ENCODE results near the gene SMIM14.

Gene SMIM14

DNA sequence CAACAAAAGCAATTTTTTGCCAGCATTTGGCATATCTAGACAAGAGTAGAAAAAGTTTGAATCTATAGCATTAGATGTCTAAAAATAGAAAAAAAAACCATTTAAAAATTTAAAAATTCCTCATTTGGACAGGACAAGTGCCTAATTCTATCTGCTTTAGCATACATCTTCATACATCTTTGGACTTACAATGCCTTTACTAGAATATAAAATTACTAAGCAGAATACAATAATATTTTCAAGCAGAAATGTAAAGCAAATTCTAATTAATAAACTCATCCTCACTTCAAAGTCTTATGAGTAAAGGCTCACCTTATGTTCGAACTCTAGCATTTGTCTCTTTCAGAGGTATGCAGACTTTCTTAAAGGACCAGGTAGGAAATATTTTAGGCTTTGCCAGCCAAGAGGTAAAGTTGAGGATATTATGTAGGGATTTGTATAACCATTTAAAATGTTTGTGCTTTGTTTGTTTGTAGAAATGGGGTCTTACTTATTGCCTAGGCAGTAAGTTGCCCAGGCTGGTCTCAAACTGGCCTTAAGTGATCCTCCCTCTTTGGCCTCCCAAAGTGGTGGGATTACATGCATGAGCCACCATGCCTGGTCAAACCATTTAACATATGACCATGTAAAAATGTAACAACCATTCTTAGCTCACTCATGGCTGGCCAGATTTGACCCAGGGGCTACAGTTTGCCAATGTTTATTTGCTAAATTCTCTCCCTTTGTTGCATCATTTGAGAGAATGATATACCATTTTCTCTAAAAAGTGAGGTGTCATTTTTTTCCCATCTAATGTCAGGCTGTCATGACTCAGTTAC is 140.5 kb downstream of the SMIM14 start:
- H3K27me3 Mint-ChIP-seq (ENCODE audit: low read depth), result no peaks in the 10 kb centered on the region
- no peaks in the 10 kb centered on the region for H3K4me1 Mint-ChIP-seq (ENCODE audit: low read depth)
- H3K4me3 Mint-ChIP-seq, result no peak overlapping the region
- H3K36me3 Mint-ChIP-seq (ENCODE audit: low read depth), result peaks cover 5% of the 10 kb centered on the region
- no peak overlapping the region for H3K27ac Mint-ChIP-seq
- H3K9me3 Mint-ChIP-seq, result no peaks in the 10 kb centered on the region

Data from T-helper 1 cell treated with Interleukin-12 subunit alpha and Interleukin-12 subunit beta and Interleukin-4 antibody, amounts not matched to agents 30 μg/mL and 1 μg/mL, for 36 hours (primary cell).